ENCODE measurements around the gene CNTNAP5.

DNA sequence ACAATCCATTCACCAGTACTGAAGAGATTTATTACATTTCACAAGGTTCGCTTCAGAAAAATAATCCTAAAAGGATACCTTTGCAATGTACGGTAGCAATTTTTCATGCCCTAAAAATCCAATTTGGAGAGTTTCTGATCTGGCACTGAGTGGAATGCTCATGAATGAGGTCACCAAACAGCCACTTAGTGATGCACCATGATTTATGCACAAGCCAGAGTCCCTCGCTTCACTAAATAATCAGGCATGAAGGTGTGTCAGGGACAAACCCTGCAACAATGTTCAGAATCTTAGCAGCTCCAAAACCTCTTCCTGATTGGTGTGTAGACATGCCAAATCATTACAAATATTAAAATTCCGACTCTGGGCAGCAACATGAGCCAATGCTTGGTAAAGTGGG is 221.1 kb downstream of the CNTNAP5 start:
- TF ChIP-seq POLR2A (IDR thresholded peaks at IDR 0.05; ENCODE audit: low read depth, low read length) (no peak), CTCF (conservative IDR thresholded peaks at IDR 0.05; ENCODE audit: low read depth, low read length) (no peak), RFX5 (IDR thresholded peaks at IDR 0.05; ENCODE audit: low read depth, low read length) (no peak)

Data from IMR-90 (cell line).